AG10803 (cell line): ENCODE measurements around the gene SH2D2A.
"Not testable (repeated sequence)": the region's sequence is repeated elsewhere in the genome, so short reads cannot be mapped to it uniquely, and the experiment has no call there.

Experiments used
- DNase-seq: peaks from one replicate; pipeline ENCODE4 v3.0.0; 2010; ENCODE audit warnings: low read depth
- H3K4me3 ChIP-seq: 2 replicates; pipeline ENCODE4 v1.5.1; 2011; ENCODE audit warnings: mild to moderate bottlenecking, low read length, control low read depth
- TF ChIP-seq, protein P1 (sequence below): conservative IDR thresholded peaks from 2 replicates; pipeline ENCODE4 v1.5.1; 2011; ENCODE audit warnings: mild to moderate bottlenecking, low read length, control low read depth, inconsistent platforms

SH2D2A gene

DNA sequence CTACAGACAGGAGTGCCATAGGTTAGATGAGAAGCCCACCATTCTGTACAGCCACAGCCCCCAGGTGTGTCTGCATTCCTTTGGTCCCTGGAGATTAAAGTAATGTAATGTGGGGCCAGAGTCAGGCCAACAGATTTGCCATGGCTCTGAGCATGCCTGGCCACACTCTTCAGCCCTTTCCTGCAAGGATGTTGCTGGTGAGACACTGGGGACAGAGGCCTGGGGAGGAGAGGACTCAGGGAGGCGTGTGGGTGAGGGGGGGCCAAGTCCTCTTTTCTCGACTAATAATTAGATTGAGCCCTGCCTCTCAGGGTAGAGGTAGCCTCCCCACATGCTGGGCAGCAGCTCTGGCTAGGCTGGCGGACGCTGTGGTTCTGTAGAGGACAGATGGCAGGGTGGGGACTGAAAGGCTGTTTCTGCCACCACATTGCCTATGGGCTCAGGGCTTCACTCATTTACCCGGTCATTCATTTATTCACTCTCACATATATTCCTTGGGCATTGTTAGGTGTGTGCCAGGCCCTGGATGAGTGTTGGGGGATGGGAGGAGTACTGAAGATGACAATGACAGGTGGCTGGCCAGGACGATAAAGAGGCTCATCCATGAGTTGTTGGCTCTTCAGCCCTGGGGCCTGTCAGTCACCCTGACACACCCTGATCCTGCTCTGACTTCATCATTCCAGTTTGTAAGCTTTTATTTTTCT is 56.4 kb downstream of the SH2D2A start:
- no peak for DNase-seq
- TF ChIP-seq, protein P1, sequence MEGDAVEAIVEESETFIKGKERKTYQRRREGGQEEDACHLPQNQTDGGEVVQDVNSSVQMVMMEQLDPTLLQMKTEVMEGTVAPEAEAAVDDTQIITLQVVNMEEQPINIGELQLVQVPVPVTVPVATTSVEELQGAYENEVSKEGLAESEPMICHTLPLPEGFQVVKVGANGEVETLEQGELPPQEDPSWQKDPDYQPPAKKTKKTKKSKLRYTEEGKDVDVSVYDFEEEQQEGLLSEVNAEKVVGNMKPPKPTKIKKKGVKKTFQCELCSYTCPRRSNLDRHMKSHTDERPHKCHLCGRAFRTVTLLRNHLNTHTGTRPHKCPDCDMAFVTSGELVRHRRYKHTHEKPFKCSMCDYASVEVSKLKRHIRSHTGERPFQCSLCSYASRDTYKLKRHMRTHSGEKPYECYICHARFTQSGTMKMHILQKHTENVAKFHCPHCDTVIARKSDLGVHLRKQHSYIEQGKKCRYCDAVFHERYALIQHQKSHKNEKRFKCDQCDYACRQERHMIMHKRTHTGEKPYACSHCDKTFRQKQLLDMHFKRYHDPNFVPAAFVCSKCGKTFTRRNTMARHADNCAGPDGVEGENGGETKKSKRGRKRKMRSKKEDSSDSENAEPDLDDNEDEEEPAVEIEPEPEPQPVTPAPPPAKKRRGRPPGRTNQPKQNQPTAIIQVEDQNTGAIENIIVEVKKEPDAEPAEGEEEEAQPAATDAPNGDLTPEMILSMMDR: no peak
- no peak overlapping the region for H3K4me3 ChIP-seq

DNA sequence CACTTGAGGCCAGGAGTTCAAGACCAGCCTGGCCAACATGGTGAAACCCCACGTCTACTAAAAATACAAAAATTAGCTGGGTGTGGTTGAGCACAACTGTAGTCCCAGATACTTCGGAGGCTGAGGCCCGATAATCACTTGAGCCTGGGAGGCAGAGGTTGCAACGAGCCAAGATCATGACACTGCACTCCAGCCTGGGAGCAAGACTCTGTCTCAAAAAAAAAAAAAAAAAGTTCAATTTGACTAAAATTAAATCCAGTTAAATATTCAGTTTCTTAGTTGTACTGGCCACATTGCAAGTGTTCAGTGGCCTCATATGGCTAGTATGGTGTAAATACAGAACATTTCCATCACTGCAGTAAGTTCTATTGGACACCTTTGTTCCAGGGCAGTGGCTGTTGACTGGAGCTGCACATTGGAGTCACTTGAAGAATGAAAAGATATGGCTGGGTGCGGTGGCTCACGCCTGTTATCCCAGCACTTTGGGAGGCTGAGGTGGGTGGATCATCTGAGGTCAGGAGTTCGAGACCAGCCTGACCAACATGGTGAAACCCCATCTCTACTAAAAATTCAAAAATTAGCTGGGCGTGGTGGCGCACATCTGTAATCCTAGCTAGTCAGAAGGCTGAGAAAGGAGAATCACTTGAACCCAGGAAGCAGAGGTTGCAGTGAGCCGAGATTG is 58.9 kb downstream of the SH2D2A start:
- H3K4me3 ChIP-seq, DNase-seq: not testable (repeated sequence)

DNA sequence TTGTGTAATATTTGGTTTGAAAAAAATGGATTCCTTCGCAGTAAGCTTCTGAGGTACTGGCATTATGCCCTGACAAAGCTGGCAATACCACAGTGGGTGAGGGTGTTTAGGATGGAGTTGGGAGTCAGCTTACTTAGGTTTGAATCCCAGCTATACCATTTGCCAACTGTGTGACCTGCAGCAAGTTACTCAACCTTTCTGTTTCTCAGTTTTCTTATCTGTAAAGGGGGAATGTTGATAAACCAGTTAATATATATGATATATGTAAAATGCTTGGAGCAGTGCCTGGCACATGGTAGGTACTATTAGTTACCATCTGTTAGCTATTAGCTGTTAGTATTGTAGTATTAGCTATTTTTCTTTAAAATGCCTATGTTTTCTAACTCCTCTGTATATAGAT is 60.3 kb downstream of the SH2D2A start:
- TF ChIP-seq, protein P1: no peak
- DNase-seq: no peak
- H3K4me3 ChIP-seq: no peak overlapping the region
